ENCODE measurements around the gene MAPRE3.

MAPRE3 gene

GRCh38 chr2:26948800-26949199 is 21.6 kb upstream of the MAPRE3 start:
- no peak for DNase-seq (ENCODE audit: low read depth in 2 of 2, low spot score in 1 of 2)

DNA sequence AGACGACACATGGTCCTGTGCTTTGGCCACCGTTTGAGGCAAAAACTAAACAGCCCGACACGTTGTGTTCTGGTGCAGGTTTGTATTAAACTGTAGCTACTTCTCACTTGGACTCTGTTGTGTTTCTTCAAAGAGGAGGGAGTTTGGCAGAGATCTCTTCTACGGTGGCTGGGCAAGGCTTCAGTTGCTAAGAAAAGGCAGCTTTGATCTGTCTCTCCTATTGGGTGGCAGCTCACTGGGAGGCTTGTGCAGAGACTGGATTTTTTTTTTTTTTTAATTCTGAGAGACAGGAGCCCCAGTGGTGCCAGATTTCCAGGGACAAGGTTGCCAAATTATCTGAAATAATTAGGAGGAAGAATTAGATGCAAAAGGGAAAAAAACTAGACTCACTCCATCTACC is 20.2 kb upstream of the MAPRE3 start:
- DNase-seq (ENCODE audit: low read depth in 2 of 2, low spot score in 1 of 2): no peak

DNA sequence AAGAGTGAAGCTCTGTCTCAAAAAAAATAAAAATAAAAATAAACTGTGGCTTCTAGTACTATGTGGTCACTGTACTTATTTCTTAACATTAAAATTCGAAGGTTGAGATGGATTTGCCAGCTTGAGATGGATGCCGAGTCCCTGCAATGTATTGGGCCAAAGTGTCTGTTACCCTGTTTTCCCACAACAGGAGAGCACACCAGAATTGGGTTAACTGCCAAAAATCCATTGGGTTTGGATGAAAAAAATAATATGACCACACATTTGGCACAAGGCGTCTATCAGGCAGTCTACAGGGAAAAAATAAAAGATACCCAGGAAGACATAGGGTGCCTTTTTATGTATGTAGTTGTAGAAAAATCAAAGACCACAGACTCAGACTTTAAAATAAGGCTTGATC is 19.2 kb upstream of the MAPRE3 start:
- DNase-seq (ENCODE audit: low read depth in 2 of 2, low spot score in 1 of 2): no peak

DNA sequence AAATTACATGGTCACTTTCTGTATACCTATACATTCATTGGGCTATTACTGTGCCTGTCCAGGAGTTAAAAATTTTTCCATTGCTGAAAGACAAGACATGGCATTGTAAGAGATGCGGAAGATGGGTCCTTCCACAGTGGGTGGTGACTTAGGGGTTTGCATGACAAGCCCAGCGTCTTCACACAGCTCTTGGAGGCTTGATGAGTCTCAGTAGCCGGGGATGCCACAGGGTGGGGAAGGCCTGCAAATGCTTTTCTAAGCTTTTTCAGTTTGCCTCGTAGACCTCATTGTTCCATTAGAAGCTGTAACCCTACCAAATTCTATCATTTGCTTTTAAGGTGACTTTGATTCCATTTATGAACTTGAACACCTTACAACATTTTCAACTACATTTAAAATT is 18.1 kb upstream of the MAPRE3 start:
- no peak for DNase-seq (ENCODE audit: low read depth in 2 of 2, low spot score in 1 of 2)

- no peak for DNase-seq (ENCODE audit: low read depth in 2 of 2, low spot score in 1 of 2)
These were observed 16.3 kb upstream of the MAPRE3 start for GRCh38 chr2:26954135-26954534.

- DNase-seq (ENCODE audit: low read depth in 2 of 2, low spot score in 1 of 2): no peak
These were observed 13.4 kb upstream of the MAPRE3 start for GRCh38 chr2:26957041-26957440.

DNA sequence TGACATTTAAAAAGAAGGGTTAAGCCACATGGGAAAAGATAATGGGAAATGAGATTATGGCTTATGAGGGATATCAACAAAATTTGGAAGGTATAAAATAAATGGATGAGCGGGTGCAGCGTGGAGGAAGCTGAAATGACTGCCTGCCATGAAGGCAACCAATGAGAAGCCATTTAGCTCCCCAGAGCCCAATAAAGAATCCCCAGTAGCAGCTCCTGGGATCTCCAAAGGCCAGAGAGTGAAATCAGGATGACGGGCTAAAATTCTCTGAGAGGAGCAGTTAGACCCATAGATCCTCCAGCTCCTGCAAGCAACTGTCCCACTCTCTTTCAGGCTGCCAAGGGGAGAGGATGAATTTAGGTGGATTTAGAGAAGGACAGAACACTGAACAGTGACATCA is 12.9 kb upstream of the MAPRE3 start:
- no peak for DNase-seq (ENCODE audit: low read depth in 2 of 2, low spot score in 1 of 2)

DNA sequence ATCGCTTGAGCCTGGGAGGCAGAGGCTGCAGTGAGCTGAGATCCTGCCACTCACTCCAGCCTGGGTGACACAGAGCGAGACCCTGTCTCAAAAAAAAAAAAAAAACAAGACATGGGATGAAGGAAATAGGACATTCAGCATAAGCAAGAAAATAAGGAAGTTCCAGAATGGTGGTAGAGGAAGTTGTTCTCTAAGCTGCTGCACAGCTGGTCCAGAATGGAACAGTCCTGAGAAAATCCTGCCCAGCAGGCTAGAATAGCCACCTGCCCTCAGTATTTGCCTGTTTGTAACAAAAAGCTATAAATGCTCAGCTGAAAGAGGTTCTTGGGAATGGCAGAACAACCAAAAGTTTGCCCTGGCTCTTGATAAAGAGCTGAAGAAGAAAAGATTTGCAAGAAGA is 11.1 kb upstream of the MAPRE3 start:
- no peak for DNase-seq (ENCODE audit: low read depth in 2 of 2, low spot score in 1 of 2)

DNA sequence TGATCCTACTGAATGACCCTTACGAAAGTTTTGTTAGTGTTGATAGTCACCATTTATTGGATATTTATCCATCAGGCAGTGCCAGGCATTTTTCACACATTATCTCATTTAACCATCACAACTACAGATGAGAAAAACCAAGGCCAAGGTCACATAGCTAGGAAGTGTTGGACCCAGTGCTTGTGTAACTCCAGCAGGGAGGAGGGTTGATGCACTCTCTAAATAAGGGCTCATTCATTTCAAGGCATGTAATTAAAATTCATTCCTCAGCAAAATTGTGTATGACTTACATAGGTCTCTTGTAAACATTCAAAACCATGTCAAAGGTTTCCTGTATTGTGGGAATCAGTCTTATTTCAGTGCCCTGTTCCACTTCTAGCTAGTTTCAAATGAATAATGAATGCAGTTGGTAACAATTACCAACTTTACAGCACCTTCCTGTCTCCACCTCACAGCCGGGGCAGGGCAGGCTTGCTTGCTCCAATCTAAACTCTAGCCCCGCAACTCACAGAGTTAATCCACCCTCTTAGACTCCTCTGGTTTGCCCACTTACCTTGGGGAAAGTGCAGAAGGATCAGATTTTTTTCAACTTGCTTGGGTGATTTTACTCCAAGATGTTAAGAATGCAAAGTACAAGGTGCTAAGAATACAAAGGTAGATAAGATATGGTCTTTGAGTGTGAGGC is 5.8 kb upstream of the MAPRE3 start:
- DNase-seq (ENCODE audit: low read depth in 2 of 2, low spot score in 1 of 2): no peak

DNA sequence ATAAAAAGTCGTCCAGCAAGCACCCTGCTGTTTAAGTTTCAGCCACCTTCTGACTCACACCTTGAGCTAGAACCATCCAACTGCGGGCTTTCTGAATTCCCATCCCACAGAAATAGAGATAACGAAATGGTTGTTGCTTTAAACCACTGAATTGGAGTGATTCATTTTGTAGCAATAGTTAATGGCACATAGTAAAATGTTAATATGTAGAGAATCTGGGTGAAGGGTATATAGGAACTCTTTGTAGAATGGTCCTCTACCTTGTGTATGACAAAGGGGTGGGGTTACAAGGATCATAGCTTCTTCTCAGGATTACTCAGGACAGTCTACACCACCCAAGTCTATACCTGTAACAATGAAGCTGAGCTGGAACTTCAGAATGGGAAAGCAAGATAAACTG is 2.4 kb upstream of the MAPRE3 start:
- no peak for DNase-seq (ENCODE audit: low read depth in 2 of 2, low spot score in 1 of 2)

GRCh38 chr2:26969077-26969844 is 1.2 kb upstream of the MAPRE3 start:
- no peak for DNase-seq (ENCODE audit: low read depth in 2 of 2, low spot score in 1 of 2)

GRCh38 chr2:26970928-26971627 is 641 bp downstream of the MAPRE3 start:
- no peak for DNase-seq (ENCODE audit: low read depth in 2 of 2, low spot score in 1 of 2)

GRCh38 chr2:26971911-26972786 is 1.7 kb downstream of the MAPRE3 start:
- DNase-seq (ENCODE audit: low read depth in 2 of 2, low spot score in 1 of 2): no peak

GRCh38 chr2:26974352-26974751 is 3.9 kb downstream of the MAPRE3 start:
- DNase-seq (ENCODE audit: low read depth in 2 of 2, low spot score in 1 of 2): no peak

DNA sequence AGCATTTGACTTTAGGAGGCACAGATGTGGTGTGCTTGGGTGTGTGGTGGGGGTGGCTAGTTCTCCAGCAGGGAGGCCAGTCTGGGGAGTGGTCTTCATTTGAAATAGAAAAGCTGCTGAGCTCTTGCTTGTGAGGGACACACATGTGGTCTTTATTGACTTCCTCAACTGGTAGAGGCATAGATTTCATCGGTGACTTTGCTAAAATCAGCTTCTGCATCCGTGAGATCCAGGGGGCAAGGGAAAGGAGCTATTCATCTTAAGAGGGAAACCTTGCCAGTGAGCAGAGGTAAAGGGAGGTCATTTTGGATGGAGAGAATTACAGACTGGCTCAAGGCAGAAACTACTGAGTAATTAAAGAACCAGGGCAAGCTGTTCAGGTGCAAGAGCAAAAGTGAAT is 4.7 kb downstream of the MAPRE3 start:
- no peak for DNase-seq (ENCODE audit: low read depth in 2 of 2, low spot score in 1 of 2)

DNA sequence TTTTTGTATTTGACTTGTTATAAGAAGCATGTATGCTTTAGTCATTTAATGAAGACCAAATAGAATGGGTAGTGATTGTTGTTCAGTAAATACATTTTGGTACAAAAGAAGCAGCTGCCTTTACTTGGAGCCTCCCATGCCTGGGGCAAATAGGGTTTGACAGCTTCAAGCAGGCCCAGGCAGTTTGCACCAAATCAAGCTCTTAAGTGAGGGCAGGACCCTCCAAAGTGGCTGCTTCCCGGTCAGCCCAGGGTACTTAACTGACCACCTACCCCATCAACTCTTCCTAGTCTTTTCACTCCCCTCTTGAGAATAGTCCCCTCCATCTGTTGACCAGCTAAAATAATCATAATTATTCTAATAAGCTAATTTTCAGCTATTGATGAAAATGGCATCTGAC is 5.2 kb downstream of the MAPRE3 start:
- DNase-seq (ENCODE audit: low read depth in 2 of 2, low spot score in 1 of 2): no peak

GRCh38 chr2:26976237-26976636 is 5.8 kb downstream of the MAPRE3 start:
- no peak for DNase-seq (ENCODE audit: low read depth in 2 of 2, low spot score in 1 of 2)

GRCh38 chr2:26977012-26977411 is 6.6 kb downstream of the MAPRE3 start:
- no peak for DNase-seq (ENCODE audit: low read depth in 2 of 2, low spot score in 1 of 2)

DNA sequence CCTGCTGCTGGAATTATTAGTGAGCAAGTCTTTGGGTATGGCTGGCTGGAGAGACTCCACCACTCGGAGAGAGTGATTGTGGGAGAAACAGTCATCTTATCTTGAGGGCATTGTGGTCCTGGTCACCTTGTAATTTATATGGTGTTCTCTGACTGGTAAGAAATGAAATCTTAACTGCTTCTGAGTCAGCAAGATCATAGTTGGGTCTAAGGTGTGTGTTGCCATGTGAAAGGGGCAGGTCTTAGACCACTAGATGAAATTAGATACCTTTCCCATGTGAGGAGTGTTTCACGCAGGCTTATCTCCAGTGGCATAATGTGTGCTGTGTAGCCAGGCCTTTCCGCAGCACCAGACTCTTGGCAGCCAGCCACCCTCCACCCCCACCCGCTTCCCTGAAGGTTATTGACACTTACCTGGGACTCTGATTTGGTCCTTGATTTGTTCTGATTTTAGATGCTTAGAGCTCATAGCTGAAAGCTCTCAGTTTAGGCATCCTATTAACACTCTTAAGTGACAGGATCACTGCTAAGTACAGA is 7.7 kb downstream of the MAPRE3 start:
- no peak for DNase-seq (ENCODE audit: low read depth in 2 of 2, low spot score in 1 of 2)

DNA sequence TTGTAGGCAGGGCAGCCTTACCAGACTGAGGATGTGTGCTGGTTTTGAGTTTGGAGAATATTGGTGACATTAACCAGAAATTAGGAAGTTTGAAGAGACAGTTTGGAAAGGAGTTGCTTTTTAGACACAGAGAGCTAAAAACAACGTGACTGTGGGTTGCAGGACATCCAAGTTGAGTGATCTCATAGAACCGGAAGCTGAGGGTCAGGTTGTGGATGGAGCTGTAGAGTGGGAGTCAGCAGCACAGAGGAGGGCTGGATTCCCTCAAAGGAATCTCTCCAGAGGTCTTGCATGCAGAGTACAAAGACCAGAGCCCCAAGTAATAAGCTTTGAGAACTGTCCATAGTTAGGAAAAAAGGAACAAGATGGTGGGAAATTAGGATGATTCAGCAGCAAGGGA is 9.3 kb downstream of the MAPRE3 start:
- no peak for DNase-seq (ENCODE audit: low read depth in 2 of 2, low spot score in 1 of 2)

DNA sequence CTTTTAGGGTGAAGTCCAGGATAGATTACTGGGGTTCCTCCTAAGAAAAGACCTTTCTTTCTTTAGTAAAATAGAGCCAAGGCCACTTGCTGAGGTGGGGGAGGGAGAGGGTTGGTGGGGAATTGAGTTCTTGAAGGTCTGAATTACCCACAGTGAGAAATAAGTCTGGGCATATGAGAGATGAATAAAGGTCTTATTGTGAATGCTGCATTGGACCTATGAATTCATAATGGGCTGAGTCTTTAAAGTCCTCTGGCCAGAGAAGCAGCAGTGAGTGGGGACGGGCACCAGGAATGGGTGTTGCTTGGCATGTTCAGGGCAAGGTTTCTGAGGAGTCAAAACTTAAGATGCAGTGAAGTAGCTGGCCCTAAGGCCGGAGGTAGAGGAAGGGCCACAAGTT is 10.5 kb downstream of the MAPRE3 start:
- DNase-seq (ENCODE audit: low read depth in 2 of 2, low spot score in 1 of 2): no peak
